ENCODE results near the gene KCNK1. TPM values are rescaled to one million over a fixed set of nuclear protein-coding genes. Genes with fewer than 3 reads are reported as not detected.

KCNK1 gene
- total RNA-seq, 4 donors from 2014 or later, result 1.2 to 25.7 (median 21.7) TPM

DNA sequence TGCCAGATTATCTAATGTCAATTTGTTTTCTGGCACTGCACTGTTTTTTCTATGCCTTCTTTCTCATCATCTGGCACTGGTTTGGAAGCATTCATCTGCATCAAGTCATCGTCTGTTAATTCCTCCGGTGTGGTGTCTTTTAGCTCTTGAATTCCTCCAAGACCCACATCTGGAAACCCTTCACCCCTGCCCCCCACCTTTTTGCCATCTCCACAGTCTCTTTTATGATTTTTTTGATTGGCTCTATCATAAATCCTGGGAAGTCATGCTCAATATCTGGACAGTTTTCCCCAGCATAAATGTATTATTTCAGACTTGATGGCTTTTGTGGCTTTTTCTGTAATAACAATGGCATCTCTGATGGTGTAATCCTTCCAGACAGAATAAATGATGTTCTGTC lies 10.4 kb upstream of the KCNK1 start:
- Histone ChIP-seq H3K4me3 (no peak overlapping the region), H3K27ac (no peak overlapping the region), H3K4me1 (peaks cover 0 to 9% (median 7%) of the 10 kb centered on the region in 4 donors), H3K36me3 (no peaks in the 10 kb centered on the region), H3K9me3 (peaks cover 0 to 4% of the 10 kb centered on the region in 2 donors), H3K27me3 (no peaks in the 10 kb centered on the region)
- intact Hi-C loops (cut with DNase I; ENCODE audit: low total_unique reads) (no loop called here), in situ Hi-C loops (cut with MboI; ENCODE audit: low pct_ligation_motif_present in 1 of 4, low pct_unique_long_range_greater_than_20kb in 1 of 4, low sequenced_read_pairs in 3 of 4) (no loop called here)
- TF ChIP-seq POLR2A (IDR thresholded peaks at IDR 0.05) (no peak), POLR2AphosphoS5 (IDR thresholded peaks at IDR 0.05) (no peak), EP300 (IDR thresholded peaks at IDR 0.05; ENCODE audit: low read depth) (no peak)
- TF ChIP-seq, protein P1, sequence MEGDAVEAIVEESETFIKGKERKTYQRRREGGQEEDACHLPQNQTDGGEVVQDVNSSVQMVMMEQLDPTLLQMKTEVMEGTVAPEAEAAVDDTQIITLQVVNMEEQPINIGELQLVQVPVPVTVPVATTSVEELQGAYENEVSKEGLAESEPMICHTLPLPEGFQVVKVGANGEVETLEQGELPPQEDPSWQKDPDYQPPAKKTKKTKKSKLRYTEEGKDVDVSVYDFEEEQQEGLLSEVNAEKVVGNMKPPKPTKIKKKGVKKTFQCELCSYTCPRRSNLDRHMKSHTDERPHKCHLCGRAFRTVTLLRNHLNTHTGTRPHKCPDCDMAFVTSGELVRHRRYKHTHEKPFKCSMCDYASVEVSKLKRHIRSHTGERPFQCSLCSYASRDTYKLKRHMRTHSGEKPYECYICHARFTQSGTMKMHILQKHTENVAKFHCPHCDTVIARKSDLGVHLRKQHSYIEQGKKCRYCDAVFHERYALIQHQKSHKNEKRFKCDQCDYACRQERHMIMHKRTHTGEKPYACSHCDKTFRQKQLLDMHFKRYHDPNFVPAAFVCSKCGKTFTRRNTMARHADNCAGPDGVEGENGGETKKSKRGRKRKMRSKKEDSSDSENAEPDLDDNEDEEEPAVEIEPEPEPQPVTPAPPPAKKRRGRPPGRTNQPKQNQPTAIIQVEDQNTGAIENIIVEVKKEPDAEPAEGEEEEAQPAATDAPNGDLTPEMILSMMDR (IDR thresholded peaks at IDR 0.05), result no peak
- DNase-seq, result no peak
- WGBS, 2 donors (ENCODE audit: low coverage in 1 of 2), result 90 to 100% methylated on average over 2 of the region's 2 CpGs

- 86 to 90% methylated on average over 2 of the region's 2 CpGs for WGBS, 2 donors (ENCODE audit: low coverage in 1 of 2)
- in situ Hi-C loops (cut with MboI; ENCODE audit: low pct_ligation_motif_present in 1 of 4, low pct_unique_long_range_greater_than_20kb in 1 of 4, low sequenced_read_pairs in 3 of 4) (no loop called here), intact Hi-C loops (cut with DNase I; ENCODE audit: low total_unique reads) (no loop called here)
- H3K4me3 ChIP-seq, result no peak overlapping the region
- H3K27me3 ChIP-seq, result no peaks in the 10 kb centered on the region
- H3K4me1 ChIP-seq, result peaks cover 0 to 9% (median 7%) of the 10 kb centered on the region in 4 donors
- H3K9me3 ChIP-seq, result peaks cover 0 to 4% of the 10 kb centered on the region in 2 donors
- DNase-seq, result no peak
- no peak overlapping the region for H3K27ac ChIP-seq
- no peaks in the 10 kb centered on the region for H3K36me3 ChIP-seq
- TF ChIP-seq EP300 (IDR thresholded peaks at IDR 0.05; ENCODE audit: low read depth) (no peak), POLR2AphosphoS5 (IDR thresholded peaks at IDR 0.05) (no peak), POLR2A (IDR thresholded peaks at IDR 0.05) (no peak)
- TF ChIP-seq, protein P1 (IDR thresholded peaks at IDR 0.05), result no peak
Measured at GRCh38 chr1:233605205-233605604, 8.7 kb upstream of the KCNK1 start.

DNA sequence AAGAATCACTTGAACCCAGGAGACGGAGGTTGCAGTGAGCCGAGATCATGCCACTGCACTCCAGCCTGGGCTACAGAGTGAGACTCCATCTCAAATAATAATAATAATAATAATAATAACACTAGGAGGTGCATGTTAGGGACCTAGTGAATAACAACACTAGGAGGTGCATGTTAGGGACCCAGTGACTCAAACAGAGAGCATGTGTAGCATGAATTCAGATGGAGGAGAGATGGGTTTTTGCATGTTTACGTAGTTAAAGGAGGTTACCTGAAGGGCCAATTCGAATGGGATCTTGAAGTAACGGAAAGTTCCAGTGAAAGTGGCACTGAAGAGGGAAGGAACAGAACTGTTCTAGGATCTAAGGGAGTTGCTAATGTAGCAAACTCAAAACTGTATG lies 7.1 kb upstream of the KCNK1 start:
- intact Hi-C loops (cut with DNase I; ENCODE audit: low total_unique reads) (no loop called here), in situ Hi-C loops (cut with MboI; ENCODE audit: low pct_ligation_motif_present in 1 of 4, low pct_unique_long_range_greater_than_20kb in 1 of 4, low sequenced_read_pairs in 3 of 4) (no loop called here)
- Histone ChIP-seq H3K9me3 (peaks cover 0 to 4% of the 10 kb centered on the region in 2 donors), H3K36me3 (no peaks in the 10 kb centered on the region), H3K27me3 (no peaks in the 10 kb centered on the region), H3K27ac (peak overlapping the region in 1 of 4 donors; percentile 36), H3K4me1 (peaks cover 0 to 9% (median 7%) of the 10 kb centered on the region in 4 donors), H3K4me3 (no peak overlapping the region)
- WGBS, 2 donors (ENCODE audit: low coverage in 1 of 2), result 56 to 59% methylated on average over 5 of the region's 5 CpGs
- TF ChIP-seq, protein P1 (IDR thresholded peaks at IDR 0.05), result no peak
- TF ChIP-seq EP300 (IDR thresholded peaks at IDR 0.05; ENCODE audit: low read depth) (no peak), POLR2AphosphoS5 (IDR thresholded peaks at IDR 0.05) (no peak), POLR2A (IDR thresholded peaks at IDR 0.05) (no peak)
- DNase-seq, result no peak

- in situ Hi-C loops (cut with MboI; ENCODE audit: low pct_ligation_motif_present in 1 of 4, low pct_unique_long_range_greater_than_20kb in 1 of 4, low sequenced_read_pairs in 3 of 4), result no loop called here
- intact Hi-C loops (cut with DNase I; ENCODE audit: low total_unique reads), result no loop called here
- peak; percentile 68 for DNase-seq
- WGBS, 2 donors (ENCODE audit: low coverage in 1 of 2), result 36 to 63% methylated on average over 3 to 8 of the region's 8 CpGs
- TF ChIP-seq POLR2A (IDR thresholded peaks at IDR 0.05) (no peak), EP300 (IDR thresholded peaks at IDR 0.05; ENCODE audit: low read depth) (no peak), POLR2AphosphoS5 (IDR thresholded peaks at IDR 0.05) (no peak)
- TF ChIP-seq, protein P1 (IDR thresholded peaks at IDR 0.05), result no peak
- Histone ChIP-seq H3K9me3 (peaks cover 0 to 4% of the 10 kb centered on the region in 2 donors), H3K36me3 (no peaks in the 10 kb centered on the region), H3K4me1 (peaks cover 0 to 9% (median 7%) of the 10 kb centered on the region in 4 donors), H3K27me3 (no peaks in the 10 kb centered on the region), H3K4me3 (no peak overlapping the region), H3K27ac (peak overlapping the region in 1 of 4 donors; percentile 36)
Measured at GRCh38 chr1:233607252-233608119, 6.4 kb upstream of the KCNK1 start.
